H1 (cell line): ENCODE data around the gene TBC1D3B. TPM values are rescaled to one million over a fixed set of nuclear protein-coding genes. Genes with fewer than 3 reads are reported as not detected.
A peak's percentile ranks its signal among the peaks of the same experiment; 100 is the strongest.

Experiments used
- CTCF ChIA-PET: fragments of 300-600 bp; sonication (Branson Sonifier 250); formaldehyde crosslinking; loops from one replicate; lab custom pipeline; 2021; ENCODE audit not compliant: partially characterized antibody; lab: Charles Lee
- POLR2A ChIA-PET: fragments of 300-600 bp; sonication (Branson Sonifier 250); formaldehyde crosslinking; loops from one replicate; lab custom pipeline; 2021; ENCODE audit warnings: inconsistent platforms; ENCODE audit not compliant: partially characterized antibody; lab: Charles Lee
- DNase-seq, 2 experiments: peaks; one replicate each; pipeline versions ENCODE4 v3.0.0 to v3.0.0-alpha.2; 2010 to 2022; ENCODE audit warnings: low spot score in 2 of 2, low read depth in 1 of 2, mixed read lengths in 1 of 2
- FAIRE-seq: peaks from 2 replicates; lab custom pipeline; 2011; peaks lifted over from hg19 to GRCh38; lab: Jason Lieb, UNC
- H2AFZ ChIP-seq: 2 replicates; pipeline ENCODE4 v1.8.1; 2012; ENCODE audit warnings: low read length, inconsistent platforms
- H2AK5ac ChIP-seq: 2 replicates; pipeline ENCODE4 v1.6.1; 2013; ENCODE audit warnings: low read depth, low read length
- H2BK120ac ChIP-seq: replicated peaks from 2 replicates; pipeline ENCODE3; 2013; ENCODE audit warnings: low read depth, low read length, inconsistent platforms
- H2BK12ac ChIP-seq: 2 replicates; pipeline ENCODE4 v1.6.1; 2013; ENCODE audit warnings: low read depth, low read length
- H2BK15ac ChIP-seq: 2 replicates; pipeline ENCODE4 v1.6.1; 2013; ENCODE audit warnings: low read length
- H2BK20ac ChIP-seq: 2 replicates; pipeline ENCODE4 v1.6.1; 2013; ENCODE audit warnings: low read length
- H2BK5ac ChIP-seq: 2 replicates; pipeline ENCODE4 v1.6.1; 2013; ENCODE audit warnings: low read depth, low read length
- H3K14ac ChIP-seq: 2 replicates; pipeline ENCODE4 v1.6.1; 2013; ENCODE audit warnings: inconsistent platforms; ENCODE audit not compliant: insufficient read length
- H3K18ac ChIP-seq: 2 replicates; pipeline ENCODE4 v1.6.1; 2013; ENCODE audit warnings: low read length; ENCODE audit errors: extremely low read depth
- H3K23ac ChIP-seq: 2 replicates; pipeline ENCODE4 v1.6.1; 2013; ENCODE audit warnings: inconsistent platforms; ENCODE audit not compliant: insufficient read length
- H3K23me2 ChIP-seq: 2 replicates; pipeline ENCODE4 v1.6.1; 2013; ENCODE audit warnings: low read depth, low read length
- H3K27ac ChIP-seq: 2 replicates; pipeline ENCODE4 v1.6.1; 2011; ENCODE audit warnings: low read depth, low read length, inconsistent platforms
- H3K27me3 ChIP-seq, 4 experiments: replicated peaks in 1 of 4; 1 replicate in 1 of 4; 2 replicates in 3 of 4; pipeline versions ENCODE4 v1.6.1 to v1.8.1; 2011 to 2013; ENCODE audit warnings: low read length in 3 of 4, mild to moderate bottlenecking in 3 of 4, inconsistent platforms in 2 of 4, mixed read lengths in 2 of 4, moderate library complexity in 1 of 4; ENCODE audit not compliant: control insufficient read depth in 3 of 4, insufficient read depth in 3 of 4; ENCODE audit errors: extremely low read depth in 1 of 4
- H3K36me3 ChIP-seq, 4 experiments: 2 replicates each; pipeline versions ENCODE4 v1.6.1 to v1.8.1; 2011 to 2013; ENCODE audit warnings: mild to moderate bottlenecking in 4 of 4, low read length in 3 of 4, moderate library complexity in 2 of 4, control low read depth in 1 of 4, inconsistent platforms in 1 of 4; ENCODE audit not compliant: insufficient read depth in 4 of 4, control insufficient read depth in 2 of 4
- H3K4ac ChIP-seq: replicated peaks from 2 replicates; pipeline ENCODE3; 2013; ENCODE audit warnings: low read length, low read depth, mixed read lengths, inconsistent platforms; ENCODE audit not compliant: insufficient read length
- H3K4me1 ChIP-seq, 4 experiments: replicated peaks in 1 of 4; 1 replicate in 1 of 4; 2 replicates in 3 of 4; pipeline versions ENCODE4 v1.6.1 to v1.8.1; 2011 to 2013; ENCODE audit warnings: low read length in 3 of 4, inconsistent platforms in 2 of 4, mixed read lengths in 1 of 4; ENCODE audit not compliant: insufficient read depth in 4 of 4, control insufficient read depth in 3 of 4
- H3K4me2 ChIP-seq, 2 experiments: 2 replicates each; pipeline versions ENCODE4 v1.6.1 to v1.8.1; 2011 to 2013; ENCODE audit warnings: low read depth in 2 of 2, low read length in 2 of 2, control low read depth in 1 of 2, inconsistent platforms in 1 of 2, mild to moderate bottlenecking in 1 of 2; ENCODE audit not compliant: insufficient read depth in 1 of 2
- H3K4me3 ChIP-seq, 4 experiments: fragments of 200-600, 300-600 bp in 1 of 4; sonication (generic), shearing (Covaris generic), sonication (Bioruptor Twin) in 1 of 4; 2 replicates each; pipeline versions ENCODE4 v1.5.1 to v1.8.1; 2011 to 2016; ENCODE audit warnings: low read length in 4 of 4, low read depth in 3 of 4, control low read depth in 2 of 4, inconsistent platforms in 2 of 4, mild to moderate bottlenecking in 2 of 4, mixed read lengths in 1 of 4, moderate library complexity in 1 of 4; ENCODE audit not compliant: insufficient read depth in 2 of 4; ENCODE audit errors: extremely low read depth in 1 of 4
- H3K56ac ChIP-seq: replicated peaks from 2 replicates; pipeline ENCODE3; 2013; ENCODE audit warnings: low read depth, mild to moderate bottlenecking, mixed read lengths, low read length, inconsistent platforms; ENCODE audit not compliant: insufficient read length
- H3K79me1 ChIP-seq: 2 replicates; pipeline ENCODE4 v1.6.1; 2013; ENCODE audit warnings: low read depth, low read length, control low read depth
- H3K79me2 ChIP-seq, 2 experiments: 2 replicates each; pipeline versions ENCODE4 v1.6.1 to v1.8.1; 2012 to 2013; ENCODE audit warnings: low read length in 2 of 2, mild to moderate bottlenecking in 2 of 2, inconsistent platforms in 1 of 2; ENCODE audit not compliant: insufficient read depth in 2 of 2, control insufficient read depth in 1 of 2
- H3K9ac ChIP-seq, 4 experiments: replicated peaks in 1 of 4; 1 replicate in 1 of 4; 2 replicates in 3 of 4; pipeline versions ENCODE4 v1.6.1 to v1.8.1; 2011 to 2013; ENCODE audit warnings: low read depth in 3 of 4, low read length in 3 of 4, control low read depth in 2 of 4, mild to moderate bottlenecking in 2 of 4, moderate library complexity in 2 of 4, inconsistent platforms in 1 of 4; ENCODE audit errors: extremely low read depth in 1 of 4
- H3K9me3 ChIP-seq, 2 experiments: 2 replicates each; pipeline versions ENCODE4 v1.6.1 to v1.8.1; 2012 to 2013; ENCODE audit warnings: mild to moderate bottlenecking in 2 of 2, moderate library complexity in 2 of 2, control low read depth in 1 of 2, inconsistent platforms in 1 of 2, low read depth in 1 of 2, low read length in 1 of 2, mixed read lengths in 1 of 2; ENCODE audit not compliant: insufficient read depth in 2 of 2
- H4K20me1 ChIP-seq, 2 experiments: replicated peaks in 1 of 2; 2 replicates each; pipeline versions ENCODE3 to v1.8.1; 2011 to 2013; ENCODE audit warnings: inconsistent platforms in 2 of 2, low read length in 2 of 2, mild to moderate bottlenecking in 1 of 2; ENCODE audit not compliant: insufficient read depth in 2 of 2, control insufficient read depth in 1 of 2
- H4K5ac ChIP-seq: 2 replicates; pipeline ENCODE4 v1.6.1; 2013; ENCODE audit warnings: low read length, low read depth, mixed read lengths, inconsistent platforms; ENCODE audit not compliant: insufficient read length
- H4K8ac ChIP-seq: 2 replicates; pipeline ENCODE4 v1.8.0; 2013; ENCODE audit warnings: mild to moderate bottlenecking, moderate library complexity, low read length, inconsistent platforms; ENCODE audit not compliant: insufficient read depth; ENCODE audit errors: extremely low read depth
- H4K91ac ChIP-seq: replicated peaks from 2 replicates; pipeline ENCODE3; 2013; ENCODE audit warnings: low read length, mixed read lengths, inconsistent platforms; ENCODE audit not compliant: insufficient read length
- ASH2L ChIP-seq: fragments of 200-600, 300-600 bp; sonication (generic); IDR thresholded peaks from one replicate; pipeline ENCODE4 v1.7.1; 2017; ENCODE audit warnings: low read length
- CBX8 ChIP-seq: fragments of 300-800, 300-1000 bp; sonication (generic); IDR thresholded peaks from 2 replicates; pipeline ENCODE4 v1.7.1; 2016; ENCODE audit warnings: low read depth, low read length, borderline replicate concordance
- CREB1 ChIP-seq: IDR thresholded peaks from 2 replicates; pipeline ENCODE4 v1.6.1; 2012; ENCODE audit warnings: inconsistent platforms
- CTBP2 ChIP-seq: IDR thresholded peaks from 2 replicates; pipeline ENCODE4 v1.7.0; 2011; ENCODE audit warnings: borderline replicate concordance, mild to moderate bottlenecking, moderate library complexity, mixed read lengths, low read length; ENCODE audit not compliant: insufficient read depth, insufficient read length
- EGR1 ChIP-seq: IDR thresholded peaks from 2 replicates; pipeline ENCODE4 v1.6.1; 2011; ENCODE audit warnings: low read depth, low read length, borderline replicate concordance
- EZH2 ChIP-seq: fragments of 200-600 bp; sonication (generic); IDR thresholded peaks from 2 replicates; pipeline ENCODE4 v1.7.1; 2012; ENCODE audit warnings: low read depth, mild to moderate bottlenecking, moderate library complexity, low read length, inconsistent platforms; ENCODE audit not compliant: severe bottlenecking
- JUN ChIP-seq: IDR thresholded peaks from 2 replicates; pipeline ENCODE4 v1.6.1; 2011; ENCODE audit warnings: low read depth, mild to moderate bottlenecking, improper control_type of control experiment, low read length
- SRF ChIP-seq: IDR thresholded peaks from 2 replicates; pipeline ENCODE4 v1.6.1; 2011; ENCODE audit warnings: mild to moderate bottlenecking, low read depth, low read length, moderate library complexity
- TAF1 ChIP-seq: IDR thresholded peaks from 2 replicates; pipeline ENCODE4 v1.6.1; 2011; ENCODE audit warnings: mild to moderate bottlenecking, low read depth, low read length
- TAF7 ChIP-seq: optimal IDR thresholded peaks from 2 replicates; pipeline ENCODE3; 2011; ENCODE audit warnings: low read depth, mild to moderate bottlenecking, inconsistent platforms, low read length, moderate library complexity, borderline replicate concordance
- TBP ChIP-seq: IDR thresholded peaks from 2 replicates; pipeline ENCODE4 v1.6.1; 2011; ENCODE audit warnings: low read depth, low read length, improper control_type of control experiment
- WGBS, 2 experiments: shearing (Covaris generic) in 1 of 2; methylation state at CpG; one replicate each; pipeline versions ENCODE4 v1.1.6 to v1.1.7; 2013 to 2015; ENCODE audit warnings: low lambda C conversion rate in 2 of 2, mixed read lengths in 2 of 2, inconsistent platforms in 1 of 2, low coverage in 1 of 2, missing lambda C conversion rate in 1 of 2; ENCODE audit not compliant: insufficient replicate concordance in 2 of 2, insufficient coverage in 1 of 2, insufficient read length in 1 of 2; ENCODE audit errors: extremely low coverage in 1 of 2, missing lambda C conversion rate in 1 of 2; 5-methylcytosine and 5-hydroxymethylcytosine counted together
- polyA plus RNA-seq, 7 experiments: library from polyadenylated mRNA; depleted of rRNA in 3 of 7; stranded (reverse) in 5 of 7; unstranded in 2 of 7; fragments of >200 nt in 5 of 7; fragments of 200-250 nt in 2 of 7; gene quantifications; 1 replicate in 5 of 7; 2 replicates in 1 of 7; 4 replicates in 1 of 7; pipeline versions ENCODE4 v1.2.1 to v1.2.3, GENCODE V29; 2011 to 2013; ENCODE audit warnings: missing spikeins in 2 of 7, mixed read lengths in 2 of 7
- total RNA-seq: library from RNA; stranded (reverse); fragmentation: NEBNext Ultra II Directional; extraction: Animal tissue kit (Norgen Biotek cat#: 25700); gene quantifications from 2 replicates; pipeline ENCODE4 v1.2.1, GENCODE V29; 2021

TBC1D3B gene
- total and polyA plus RNA-seq, 2 of the 8 experiments (the other 6 are each of a cell fraction or from before 2014, with no cell fraction given): 0.54 to 6.2 TPM

- ChIA-PET POLR2A (interaction anchor here (0.6 to 1.4 kb wide), 3 partner anchors 9 to 16 kb away, joined by 3 read pairs; no protein-coding TSS in a partner anchor), CTCF (interaction anchor here (1.3 to 2.2 kb wide), 3 partner anchors 10 to 300 kb away, joined by 5 to 13 read pairs (median 9); no protein-coding TSS in a partner anchor)
- H3K23me2 ChIP-seq: peaks cover 8% of the 10 kb centered on the region; the same call in 1 of the 2 replicates
- peaks cover 0 to 8% (median 4%) of the 10 kb centered on the region in 4 experiments; a peak in 4 of 7 replicates for H3K4me1 ChIP-seq
- H3K4me2 ChIP-seq: peak overlapping the region; percentile 61 to 74
- H2BK120ac ChIP-seq: no peak overlapping the region
- H3K23ac ChIP-seq: no peak overlapping the region
- H3K56ac ChIP-seq: no peak overlapping the region
- H4K5ac ChIP-seq: peak overlapping the region; percentile 34
- DNase-seq: peak in 1 of 2 experiments; percentile 89
- no peaks in the 10 kb centered on the region for H3K9me3 ChIP-seq
- H3K27me3 ChIP-seq: peaks cover 3 to 24% (median 15%) of the 10 kb centered on the region in 4 experiments
- 7% methylated on average over 47 of the region's 76 CpGs; no CpG with 5 or more reads in 1 of the 2 experiments for WGBS, 2 experiments
- H2BK12ac ChIP-seq: 0 out of 2 replicates have a peak overlapping the region, but pooled peaks have one; percentile 9
- no peak overlapping the region for H2AK5ac ChIP-seq
- H4K8ac ChIP-seq: peak overlapping the region; percentile 95
- H2BK5ac ChIP-seq: no peak overlapping the region
- H3K79me1 ChIP-seq: no peaks in the 10 kb centered on the region
- H3K27ac ChIP-seq: no peak overlapping the region
- peak overlapping the region; percentile 7; the same call in 1 of the 2 replicates for H2AFZ ChIP-seq
- no peak for FAIRE-seq
- no peak overlapping the region for H3K9ac ChIP-seq
- no peaks in the 10 kb centered on the region for H3K79me2 ChIP-seq
- H3K4me3 ChIP-seq: peak overlapping the region; percentile 38 to 68 (median 46)
- no peak overlapping the region for H3K4ac ChIP-seq
- H3K14ac ChIP-seq: no peak overlapping the region
- no peak overlapping the region for H2BK15ac ChIP-seq
- H2BK20ac ChIP-seq: no peak overlapping the region
- no peak overlapping the region for H4K91ac ChIP-seq
- H4K20me1 ChIP-seq: peaks cover 0 to 2% of the 10 kb centered on the region in 2 experiments
- H3K36me3 ChIP-seq: no peaks in the 10 kb centered on the region
- peak overlapping the region; percentile 48 for H3K18ac ChIP-seq
- no peak for TF ChIP-seq SRF
- TF ChIP-seq ASH2L: peak; percentile 16
- TF ChIP-seq CREB1: no peak
- no peak for TF ChIP-seq EGR1
- no peak for TF ChIP-seq TAF1
- TF ChIP-seq CTBP2: no peak
- TF ChIP-seq EZH2: peak; percentile 66
- no peak for TF ChIP-seq JUN
- TF ChIP-seq CBX8: no peak
- peak; percentile 14; the same call in 1 of the 2 replicates for TF ChIP-seq TBP
- TF ChIP-seq TAF7: peak; percentile 29
These were observed 6.8 kb upstream of the TBC1D3B start for GRCh38 chr17:36183001-36183971.
